HG02678 (cell line): ENCODE measurements around the gene PWWP2B.
"Not testable (repeated sequence)": the region's sequence is repeated elsewhere in the genome, so short reads cannot be mapped to it uniquely, and the experiment has no call there.

Experiments used
- ATAC-seq: cut with Tn5 transposase; IDR thresholded peaks from one replicate; pipeline ENCODE4 v1.9.1; 2021; ENCODE audit warnings: mild to moderate bottlenecking, moderate library complexity; ENCODE audit not compliant: unreplicated experiment

PWWP2B gene

DNA sequence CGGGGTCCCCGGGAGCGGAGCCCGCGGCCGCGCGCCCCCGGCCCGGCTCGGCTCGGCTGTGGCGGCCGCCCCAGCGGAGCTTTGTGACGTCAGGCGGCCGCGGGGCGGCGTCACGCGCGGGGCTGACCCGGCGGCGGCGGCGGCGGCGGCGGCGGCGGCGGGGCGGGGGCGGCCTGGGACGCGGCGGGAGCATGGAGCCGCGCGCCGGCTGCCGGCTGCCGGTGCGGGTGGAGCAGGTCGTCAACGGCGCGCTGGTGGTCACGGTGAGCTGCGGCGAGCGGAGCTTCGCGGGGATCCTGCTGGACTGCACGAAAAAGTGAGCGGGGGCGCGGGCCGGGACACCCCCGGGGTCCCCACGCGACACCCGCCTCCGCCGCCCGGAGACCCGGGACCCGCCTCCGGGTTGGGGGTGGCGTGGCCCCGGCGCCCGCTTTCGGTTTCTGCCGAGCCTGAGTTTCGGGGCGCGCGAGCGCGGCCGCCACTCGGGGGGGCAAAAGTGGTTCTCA is at the start of gene PWWP2B:
Gene PWWP2B, plus strand, starts transcription at position 165 of the 506 bp plus-strand sequence. Its CDS starts 27 bp downstream, at position 192.
- peak; percentile 55 for ATAC-seq

DNA sequence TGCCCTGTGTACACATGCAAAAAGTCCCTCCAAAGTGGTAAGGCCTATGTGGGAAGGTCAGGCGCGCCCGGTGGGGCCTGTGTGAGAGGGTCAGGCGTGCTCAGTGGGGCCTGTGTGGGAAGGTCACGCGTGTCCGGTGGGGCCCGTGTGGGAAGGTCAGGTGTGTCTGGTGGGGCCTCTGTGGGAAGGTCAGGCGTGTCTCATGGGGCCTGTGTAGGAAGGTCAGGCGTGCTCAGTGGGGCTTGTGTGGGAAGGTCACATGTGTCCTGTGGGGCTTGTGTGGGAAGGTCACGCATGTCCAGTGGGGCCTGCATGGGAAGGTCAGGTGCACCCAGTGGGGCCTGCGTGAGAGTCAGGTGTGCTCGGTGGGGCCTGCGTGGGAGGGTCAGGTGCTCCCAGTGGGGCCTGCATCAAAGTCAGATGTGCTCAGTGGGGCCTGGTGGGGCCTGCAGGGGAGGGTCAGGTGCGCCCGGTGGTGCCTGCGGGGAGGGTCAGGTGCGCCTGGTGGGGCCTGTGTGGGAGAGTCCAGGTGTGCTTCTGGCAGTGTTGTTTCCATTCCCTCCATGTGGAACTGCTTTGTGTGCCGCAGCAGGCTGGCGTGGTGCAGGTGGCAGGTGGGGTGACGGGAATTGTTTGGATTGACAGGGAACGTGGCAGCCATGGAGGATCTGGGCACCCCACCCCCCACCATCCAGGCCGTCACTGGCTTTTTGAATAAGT is 49.6 kb upstream of the PWWP2B start:
- ATAC-seq, result no peak

DNA sequence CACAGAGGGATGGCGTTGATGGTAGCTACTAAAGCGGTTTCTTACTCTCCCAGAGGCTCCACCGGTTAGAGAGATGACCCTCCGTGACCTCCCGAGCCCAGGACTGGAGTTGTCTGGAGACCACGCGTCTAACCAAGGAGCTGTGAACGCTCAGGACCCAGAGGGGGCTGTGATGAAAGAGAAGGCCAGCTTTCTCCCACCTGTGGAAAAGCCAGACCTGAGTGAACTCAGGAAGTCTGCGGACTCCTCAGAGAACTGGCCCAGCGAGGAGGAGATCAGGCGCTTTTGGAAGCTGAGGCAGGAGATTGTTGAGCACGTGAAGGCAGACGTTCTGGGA is 49.1 kb upstream of the PWWP2B start:
- ATAC-seq, result no peak

DNA sequence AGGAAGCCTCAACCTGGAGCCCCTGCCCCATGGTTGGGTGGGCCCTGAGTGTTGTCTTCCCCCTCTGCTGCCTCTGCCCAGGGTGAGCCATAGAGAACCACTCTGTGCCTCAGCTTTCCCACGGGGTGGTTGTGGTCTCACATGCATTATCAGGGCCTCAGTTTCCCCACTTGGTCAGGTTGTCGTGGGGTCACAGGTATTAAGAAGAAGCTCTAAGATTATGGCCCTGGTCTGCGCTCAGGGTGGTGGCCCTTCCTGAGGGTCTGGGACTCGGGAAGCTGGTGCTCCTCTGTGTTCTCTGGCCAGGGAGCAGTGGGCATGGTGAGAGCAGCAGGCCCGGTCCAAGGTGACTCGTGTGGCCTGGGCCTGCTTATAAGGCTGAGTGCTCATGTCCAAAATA is 47.2 kb upstream of the PWWP2B start:
- no peak for ATAC-seq

DNA sequence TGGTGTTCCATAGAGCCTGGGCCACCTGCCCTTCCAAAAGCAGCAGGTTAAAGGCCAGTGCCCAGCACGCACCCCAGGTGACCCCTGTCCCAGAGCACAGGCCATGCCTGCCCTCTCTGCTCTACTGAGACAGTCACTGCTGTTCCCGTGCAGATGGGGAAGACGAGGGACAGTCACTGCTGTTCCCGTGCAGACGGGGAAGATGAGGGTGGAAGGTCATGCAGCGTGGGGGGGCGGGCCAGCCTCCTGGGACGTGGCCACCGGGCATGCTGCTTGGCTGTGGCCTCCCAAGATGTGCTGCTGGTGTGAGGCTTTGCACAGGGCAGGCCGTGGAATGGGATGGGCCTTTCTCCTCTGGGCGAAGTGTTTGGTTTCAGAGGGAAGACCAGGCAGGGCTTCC is 46.6 kb upstream of the PWWP2B start:
- ATAC-seq, result no peak

DNA sequence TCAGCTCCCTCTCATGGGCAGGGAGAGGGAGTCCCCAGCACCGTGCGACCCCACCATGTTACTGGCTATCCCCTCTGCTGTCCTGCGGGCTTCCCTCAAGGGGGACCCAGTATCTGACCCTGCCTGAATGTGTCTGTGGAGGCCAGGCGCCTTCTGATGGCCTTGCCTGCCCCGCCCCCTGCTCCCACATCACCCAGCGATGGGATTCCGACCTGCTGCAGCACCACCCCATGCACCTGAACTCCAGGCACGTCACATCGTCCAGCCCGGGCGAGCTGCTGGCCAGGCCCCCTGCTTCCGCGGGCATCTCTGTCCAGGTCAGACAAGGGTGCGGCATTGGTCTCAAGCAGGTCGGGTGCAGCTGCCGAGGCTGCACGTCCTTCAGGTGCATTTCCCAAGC is 46.1 kb upstream of the PWWP2B start:
- ATAC-seq, result no peak

DNA sequence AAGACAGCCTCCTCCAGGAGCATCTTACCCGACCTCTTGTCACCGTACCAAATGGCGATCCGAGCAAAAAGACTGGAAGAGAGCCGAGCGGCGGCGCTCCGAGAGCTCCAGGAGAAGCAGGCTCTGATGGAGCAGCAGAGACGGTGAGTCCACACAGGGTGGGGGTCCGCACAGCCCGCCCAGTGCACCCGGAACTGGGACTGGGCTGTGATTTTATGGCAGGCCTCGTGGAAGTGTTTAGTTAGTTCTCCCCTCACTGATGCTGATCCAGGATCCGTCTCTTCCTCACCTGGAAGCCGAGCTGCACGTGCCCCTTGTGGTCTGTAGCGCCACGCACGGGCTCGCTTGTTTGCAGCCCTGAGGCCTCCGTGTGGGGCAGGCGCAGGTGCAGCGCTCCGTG is 45.4 kb upstream of the PWWP2B start:
- no peak for ATAC-seq

DNA sequence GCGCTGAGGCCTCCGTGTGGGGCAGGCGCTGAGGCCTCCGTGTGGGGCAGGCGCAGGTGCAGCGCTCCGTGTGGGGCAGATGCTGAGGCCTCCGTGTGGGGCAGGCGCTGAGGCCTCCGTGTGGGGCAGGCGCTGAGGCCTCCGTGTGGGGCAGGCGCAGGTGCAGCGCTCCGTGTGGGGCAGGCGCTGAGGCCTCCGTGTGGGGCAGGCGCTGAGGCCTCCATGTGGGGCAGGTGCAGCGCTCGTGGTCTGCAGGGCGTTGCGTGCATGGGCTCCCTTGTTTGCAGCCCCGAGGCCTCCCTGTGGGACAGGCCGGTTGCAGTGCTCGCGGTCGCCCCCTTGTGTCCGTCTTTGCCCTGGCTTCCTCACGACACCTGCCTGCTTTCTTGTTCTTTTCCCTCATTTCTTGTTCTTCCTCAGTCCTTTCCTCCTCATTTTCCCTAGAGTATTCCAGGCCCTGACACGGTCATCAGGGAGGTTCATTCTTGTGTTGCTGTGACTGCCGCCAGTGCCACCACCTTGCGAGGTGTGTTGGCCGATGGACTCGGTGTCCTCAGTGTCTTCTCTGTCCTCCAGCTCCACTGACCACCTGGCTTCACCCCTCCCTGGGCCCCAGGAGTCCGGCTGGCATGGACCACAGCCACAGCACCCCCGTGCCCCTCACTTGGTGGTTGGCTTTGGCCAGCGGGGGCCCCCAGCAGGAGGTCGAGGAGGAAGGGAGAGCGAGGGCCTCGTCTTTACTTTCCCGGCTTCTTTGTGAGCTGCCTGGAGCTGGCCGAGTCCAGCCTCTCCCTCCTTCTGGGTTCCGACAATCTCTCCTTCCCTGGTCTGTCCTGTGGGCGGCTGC is 44.3 kb upstream of the PWWP2B start:
- ATAC-seq, result not testable (repeated sequence)

DNA sequence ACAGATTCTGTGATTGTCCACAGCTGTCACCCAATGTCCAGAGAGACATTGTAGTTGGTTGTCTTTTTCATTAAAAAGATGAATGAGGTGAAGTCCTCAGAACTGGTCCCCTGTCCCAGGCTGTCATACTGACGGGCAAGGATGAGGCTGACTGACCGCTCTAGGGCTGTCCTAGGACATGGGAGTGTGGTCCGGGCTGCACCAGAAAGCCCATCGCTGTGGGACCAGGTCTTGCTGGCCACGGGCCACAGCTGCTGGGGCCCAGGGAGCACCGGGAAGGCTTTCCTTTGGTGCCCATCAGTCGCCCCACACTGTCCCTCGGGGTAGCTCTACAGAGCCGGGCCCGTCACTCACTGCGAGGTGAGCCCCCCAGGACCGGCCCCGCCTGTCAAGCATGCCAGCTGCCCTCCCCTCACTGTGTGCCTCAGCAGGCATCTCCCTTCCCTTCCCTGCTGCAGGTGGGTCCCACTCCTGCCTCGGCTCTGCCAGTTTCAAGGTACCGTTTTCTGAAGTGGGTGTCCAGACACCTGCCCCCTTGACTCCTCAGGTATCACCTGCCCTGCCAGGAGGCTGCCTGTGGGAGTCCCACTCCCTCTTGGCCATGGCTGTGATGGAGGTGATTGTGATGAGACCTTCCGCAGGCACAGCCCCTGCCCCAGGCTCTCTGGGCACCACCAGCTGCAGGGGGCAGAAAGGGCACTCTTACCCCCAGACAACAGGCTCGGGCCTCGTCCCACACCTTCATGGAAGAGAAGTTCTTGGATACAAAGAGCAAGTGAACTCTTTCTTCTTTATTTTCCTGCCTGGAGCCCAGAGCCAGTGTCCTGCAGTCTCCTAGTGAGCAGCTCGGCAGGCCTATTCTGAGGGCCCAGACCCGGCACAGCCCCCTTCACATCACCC is 43.3 kb upstream of the PWWP2B start:
- no peak for ATAC-seq

DNA sequence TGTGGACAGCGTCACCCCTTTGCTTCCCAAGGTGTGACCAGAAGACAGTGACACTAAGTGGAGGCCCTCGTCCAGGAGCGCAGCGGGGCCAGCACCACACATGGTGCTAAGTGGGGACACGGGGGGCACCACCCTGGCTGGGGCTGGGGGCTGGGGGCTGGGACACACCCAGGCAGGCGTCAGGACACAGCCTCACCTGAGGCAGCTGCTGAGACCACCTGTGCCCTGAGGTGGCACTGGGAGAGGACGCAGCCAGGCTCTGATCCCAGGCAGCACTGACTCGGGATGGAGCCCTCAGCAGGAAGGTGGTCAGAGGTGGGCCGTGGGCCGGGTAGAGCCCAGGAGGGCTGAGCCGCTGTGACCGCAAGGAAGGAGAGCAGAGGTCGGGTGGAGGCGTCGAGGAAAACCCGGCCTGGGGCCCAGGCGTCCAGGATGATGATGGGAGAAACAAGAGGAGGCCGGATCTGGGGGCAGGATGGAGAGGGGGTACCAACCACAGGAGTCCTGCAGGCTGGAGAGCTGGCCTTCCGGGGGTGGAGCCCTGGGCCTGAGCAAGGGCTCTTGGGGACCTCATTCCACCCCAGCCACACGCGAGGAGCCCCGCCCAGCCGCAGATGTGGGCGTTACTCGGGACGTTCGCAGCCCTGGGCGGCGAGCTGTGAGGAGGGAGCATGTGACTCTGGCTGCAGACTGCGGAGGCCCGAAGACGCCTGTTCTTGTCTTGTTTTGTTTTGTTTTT is 42.5 kb upstream of the PWWP2B start:
- no peak for ATAC-seq

DNA sequence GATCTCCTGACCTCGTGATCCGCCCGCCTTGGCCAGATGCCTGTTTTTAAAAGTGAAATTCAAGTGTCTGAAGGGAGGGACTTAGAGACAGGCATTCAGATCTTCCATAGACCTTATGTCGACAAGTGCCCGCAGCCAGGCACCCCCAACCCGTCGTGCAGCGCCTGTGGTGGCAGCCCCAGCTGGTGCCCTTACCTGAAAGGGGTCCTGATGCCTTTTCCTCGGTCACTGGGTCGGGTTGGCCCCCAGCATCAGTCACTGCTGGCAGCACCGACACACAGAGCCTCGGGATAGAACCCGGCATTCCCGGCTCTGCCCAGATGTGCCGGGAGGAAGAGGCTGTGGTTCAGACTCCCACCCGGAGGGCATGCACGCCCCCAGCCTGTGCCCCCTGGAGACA is 41.7 kb upstream of the PWWP2B start:
- no peak for ATAC-seq

DNA sequence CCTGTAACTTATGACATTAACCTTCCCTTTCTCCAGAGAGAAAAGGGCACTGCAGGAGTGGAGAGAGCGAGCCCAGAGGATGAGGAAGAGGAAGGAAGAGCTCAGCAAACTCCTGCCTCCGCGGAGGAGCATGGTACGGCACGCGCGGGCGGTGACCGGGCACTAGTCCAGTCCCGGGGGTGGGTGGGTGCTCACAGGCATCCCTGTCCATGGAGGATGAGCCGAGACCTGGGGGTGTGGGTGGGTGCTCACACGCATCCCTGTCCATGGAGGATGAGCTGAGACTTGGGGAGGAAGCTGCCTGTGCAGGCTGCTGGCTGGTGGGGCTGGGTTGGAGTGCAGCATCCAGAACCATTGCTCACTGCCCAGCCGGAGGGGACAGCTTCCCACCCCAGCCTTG is 41.2 kb upstream of the PWWP2B start:
- no peak for ATAC-seq

DNA sequence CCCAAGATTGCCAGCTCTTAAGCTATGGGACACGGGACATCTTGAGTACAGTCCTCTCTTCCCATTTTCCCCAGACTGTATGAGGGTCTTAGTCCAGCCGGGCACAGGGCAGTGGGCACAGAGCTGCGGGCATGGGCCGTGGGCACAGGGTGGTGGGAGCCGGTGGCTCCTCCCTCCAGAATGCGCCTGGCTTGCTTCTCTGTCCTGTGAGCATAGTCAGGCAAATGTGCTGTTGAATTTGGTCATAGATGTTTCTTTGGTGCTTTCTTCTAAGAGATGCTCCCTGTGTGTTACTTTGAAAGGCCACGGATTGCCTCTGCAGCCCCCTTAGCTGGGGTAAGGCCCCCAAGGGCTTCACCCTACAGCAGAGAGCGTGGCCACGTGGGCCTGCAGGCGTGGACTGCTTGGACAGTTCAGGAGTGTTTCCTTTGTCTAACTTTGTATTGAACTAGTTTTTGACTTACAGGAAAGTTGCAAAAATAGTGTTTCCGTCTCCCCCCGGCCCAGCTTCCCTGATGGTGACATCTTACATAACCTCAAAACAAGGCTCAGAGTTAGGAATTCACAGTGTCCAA is 40.3 kb upstream of the PWWP2B start:
- ATAC-seq, result no peak

DNA sequence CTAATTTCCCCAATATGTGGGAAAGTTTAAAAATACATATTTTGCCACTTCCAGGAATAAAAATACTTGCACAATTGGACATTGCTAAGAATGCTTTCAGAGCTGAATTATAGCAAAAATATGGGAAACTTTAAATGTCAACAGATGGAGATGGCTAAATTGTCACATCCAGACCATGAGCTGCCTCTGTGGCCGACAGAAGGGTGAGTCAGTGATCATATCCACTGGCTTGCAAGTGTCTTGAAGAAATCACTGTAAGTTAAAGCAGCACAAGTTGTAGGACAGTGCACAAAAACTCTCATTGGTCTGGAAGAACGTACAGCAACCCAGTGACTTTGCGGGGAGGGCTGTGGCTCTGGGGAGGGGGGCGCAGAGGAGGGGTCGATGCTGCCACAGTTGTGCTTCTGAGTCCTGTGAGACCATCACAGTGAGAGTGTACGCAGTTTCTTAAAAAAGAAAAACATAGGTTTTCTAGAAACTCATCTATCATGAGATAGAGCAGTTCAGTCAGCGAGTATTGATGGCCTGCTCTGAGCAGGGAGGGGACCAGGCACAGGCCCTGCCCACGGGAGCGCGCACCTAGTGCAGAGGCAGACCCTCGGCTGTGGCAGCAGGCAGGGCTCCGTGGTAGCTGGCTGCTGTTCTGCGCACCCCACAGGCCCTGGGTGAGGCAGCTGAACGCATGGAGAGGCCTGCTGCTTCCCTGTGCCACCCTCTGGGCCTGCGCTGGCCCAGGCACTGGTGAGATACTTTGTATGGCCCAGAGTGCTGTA is 39.5 kb upstream of the PWWP2B start:
- ATAC-seq, result no peak

DNA sequence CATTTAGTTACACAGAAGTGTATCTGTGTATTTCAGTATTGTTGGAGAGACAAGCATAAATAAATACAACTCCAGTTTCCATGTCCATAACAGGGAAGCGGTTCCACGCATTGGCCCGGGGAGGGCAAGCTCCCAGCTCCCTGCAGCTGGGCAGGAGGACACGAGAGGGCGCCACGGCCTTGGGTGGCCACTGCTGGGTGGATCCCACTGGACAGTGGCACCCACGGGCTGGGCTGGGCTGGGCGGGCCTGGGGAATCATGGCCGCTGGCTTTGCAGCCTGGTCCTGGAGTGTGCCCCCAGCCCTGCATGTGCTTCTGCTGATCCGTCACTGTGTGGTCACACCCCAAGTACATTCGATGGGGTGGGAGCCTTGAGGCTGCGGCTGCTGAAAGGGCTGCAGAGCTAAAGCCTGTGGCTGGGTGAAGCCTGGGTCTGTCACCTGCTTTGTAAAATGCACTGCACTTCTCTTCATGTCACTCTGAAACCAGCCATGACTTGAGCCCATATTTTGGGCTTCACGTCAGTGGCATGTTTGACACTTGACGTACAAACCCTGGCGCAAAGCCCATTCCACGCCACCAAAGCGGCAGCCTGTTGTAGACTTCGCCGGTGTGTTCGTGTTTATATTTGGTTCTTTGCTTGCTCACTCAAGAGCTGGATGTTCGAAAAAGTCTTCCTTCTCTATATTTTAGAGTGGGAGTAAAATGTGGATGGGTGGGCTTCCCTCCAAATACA is 37.5 kb upstream of the PWWP2B start:
- ATAC-seq, result no peak

DNA sequence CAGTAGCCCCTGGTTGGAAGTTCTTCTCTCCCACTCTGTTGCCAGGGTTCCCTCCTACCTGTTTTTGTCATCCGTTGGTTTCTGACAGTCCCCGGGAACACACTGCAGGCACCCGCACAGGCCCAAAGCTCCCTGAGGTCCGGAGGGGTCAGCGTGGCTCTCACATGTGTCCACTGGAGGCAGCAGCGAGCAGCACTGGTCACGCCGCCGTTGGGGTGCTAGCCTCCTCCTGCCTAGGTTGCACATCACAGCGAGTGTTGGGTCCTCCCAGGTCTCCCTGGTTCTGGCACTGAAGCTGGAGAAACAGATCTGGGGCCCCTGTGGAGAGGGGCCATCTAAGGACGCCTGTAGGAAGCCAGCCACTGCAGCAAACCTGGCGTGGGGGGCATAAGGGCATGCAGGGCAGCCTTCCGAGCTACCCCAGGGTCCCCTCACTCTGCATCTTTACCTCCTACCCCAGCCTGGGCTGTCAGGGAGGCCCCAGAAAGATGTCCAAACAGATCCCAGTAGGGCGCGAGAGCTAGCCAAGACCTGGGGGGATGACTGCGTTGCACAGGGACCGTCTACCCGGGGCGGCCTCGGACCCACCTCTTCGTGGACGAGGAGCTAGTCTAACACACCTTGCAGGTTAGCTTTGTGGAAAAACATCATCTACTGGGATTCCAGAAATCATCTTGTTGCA is 36.1 kb upstream of the PWWP2B start:
- ATAC-seq, result no peak

DNA sequence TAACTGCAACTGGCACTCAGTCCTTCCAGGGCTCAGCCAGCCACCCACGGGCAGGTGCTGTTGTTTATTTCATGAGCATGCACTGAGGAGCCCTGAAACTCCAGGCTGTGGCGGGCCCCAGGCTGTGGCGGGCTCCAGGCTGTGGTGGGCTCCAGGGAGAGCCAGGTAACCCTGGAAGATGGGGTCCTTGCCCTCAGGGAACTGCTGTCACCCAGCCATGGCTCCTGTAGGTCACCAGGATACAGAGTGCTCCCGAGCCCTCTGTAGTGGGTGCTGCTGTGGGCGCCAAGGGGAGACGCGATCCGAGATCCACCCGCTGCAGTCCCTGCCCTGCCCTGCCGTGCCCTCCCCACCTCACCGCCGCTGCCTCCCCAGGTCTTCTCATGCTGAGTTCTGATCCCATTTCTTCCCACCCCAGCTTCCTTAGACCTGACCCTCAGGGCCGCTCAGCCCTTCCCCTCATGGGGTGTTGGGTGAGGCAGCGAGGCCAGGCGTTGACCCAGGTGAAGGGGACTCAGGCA is 35.4 kb upstream of the PWWP2B start:
- no peak for ATAC-seq

DNA sequence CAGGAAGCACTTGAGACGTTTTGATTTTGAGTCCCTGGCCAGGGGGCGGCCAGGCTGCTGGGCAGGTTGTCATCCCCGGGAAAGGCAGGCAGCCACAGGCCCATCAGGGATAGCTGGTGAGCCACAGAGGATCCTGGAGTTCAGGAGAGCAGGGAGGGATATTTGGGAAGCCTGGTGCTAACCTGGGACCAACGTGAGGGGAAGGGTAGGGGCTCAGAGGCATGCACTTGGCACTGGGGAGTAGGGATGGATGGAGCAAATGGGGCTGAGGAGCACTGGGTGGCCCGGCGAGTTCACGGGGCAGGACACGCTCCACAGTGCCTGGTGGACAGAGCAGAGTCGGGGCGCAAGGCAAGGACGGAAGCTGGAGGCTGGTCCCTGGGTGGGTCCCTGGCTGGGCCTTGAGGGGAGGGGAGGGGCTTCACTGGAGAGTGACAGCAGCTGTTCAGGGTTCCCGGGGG is 34.8 kb upstream of the PWWP2B start:
- no peak for ATAC-seq
